ENCODE measurements around the gene CPZ.
"Not testable (repeated sequence)": the region's sequence is repeated elsewhere in the genome, so short reads cannot be mapped to it uniquely, and the experiment has no call there.

The CPZ gene

DNA sequence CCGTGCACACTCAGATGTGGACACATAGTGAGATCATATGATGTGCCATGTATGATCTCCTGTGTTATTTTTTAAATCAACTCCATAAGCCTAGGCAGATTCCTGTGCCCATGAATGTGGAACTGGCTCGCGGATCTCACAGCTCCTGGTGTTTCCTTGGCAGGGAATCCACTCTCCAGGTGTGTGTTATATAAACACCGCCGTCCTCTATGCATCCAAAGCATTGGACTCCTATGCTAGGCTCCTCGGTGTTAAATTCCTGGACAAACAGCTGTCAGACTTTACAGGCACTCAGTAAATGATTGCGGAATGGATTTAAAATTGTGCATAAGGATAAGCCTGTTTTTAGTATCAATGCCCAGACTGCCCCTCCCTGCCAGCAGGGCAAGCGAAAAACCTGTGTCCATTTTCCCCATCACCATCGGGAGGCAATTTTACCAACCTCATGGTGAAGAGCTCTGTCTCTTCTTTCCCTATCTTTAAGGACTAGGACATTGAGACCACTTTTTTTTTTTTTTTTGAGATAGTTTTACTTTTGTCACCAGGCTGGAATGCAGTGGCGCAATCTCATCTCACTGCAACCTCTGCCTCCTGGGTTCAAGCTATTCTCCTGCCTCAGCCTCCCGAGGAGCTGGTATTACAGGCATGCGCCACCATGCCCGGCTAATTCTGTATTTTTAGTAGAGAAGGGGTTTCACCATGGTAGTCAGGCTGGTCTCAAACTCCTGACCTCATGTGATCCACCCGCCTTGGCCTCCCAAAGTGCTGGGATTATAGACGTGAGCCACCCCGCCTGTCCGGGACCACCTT lies 36.0 kb upstream of the CPZ start:
- no peak for DNase-seq (ENCODE audit: low read depth in 2 of 2)

DNA sequence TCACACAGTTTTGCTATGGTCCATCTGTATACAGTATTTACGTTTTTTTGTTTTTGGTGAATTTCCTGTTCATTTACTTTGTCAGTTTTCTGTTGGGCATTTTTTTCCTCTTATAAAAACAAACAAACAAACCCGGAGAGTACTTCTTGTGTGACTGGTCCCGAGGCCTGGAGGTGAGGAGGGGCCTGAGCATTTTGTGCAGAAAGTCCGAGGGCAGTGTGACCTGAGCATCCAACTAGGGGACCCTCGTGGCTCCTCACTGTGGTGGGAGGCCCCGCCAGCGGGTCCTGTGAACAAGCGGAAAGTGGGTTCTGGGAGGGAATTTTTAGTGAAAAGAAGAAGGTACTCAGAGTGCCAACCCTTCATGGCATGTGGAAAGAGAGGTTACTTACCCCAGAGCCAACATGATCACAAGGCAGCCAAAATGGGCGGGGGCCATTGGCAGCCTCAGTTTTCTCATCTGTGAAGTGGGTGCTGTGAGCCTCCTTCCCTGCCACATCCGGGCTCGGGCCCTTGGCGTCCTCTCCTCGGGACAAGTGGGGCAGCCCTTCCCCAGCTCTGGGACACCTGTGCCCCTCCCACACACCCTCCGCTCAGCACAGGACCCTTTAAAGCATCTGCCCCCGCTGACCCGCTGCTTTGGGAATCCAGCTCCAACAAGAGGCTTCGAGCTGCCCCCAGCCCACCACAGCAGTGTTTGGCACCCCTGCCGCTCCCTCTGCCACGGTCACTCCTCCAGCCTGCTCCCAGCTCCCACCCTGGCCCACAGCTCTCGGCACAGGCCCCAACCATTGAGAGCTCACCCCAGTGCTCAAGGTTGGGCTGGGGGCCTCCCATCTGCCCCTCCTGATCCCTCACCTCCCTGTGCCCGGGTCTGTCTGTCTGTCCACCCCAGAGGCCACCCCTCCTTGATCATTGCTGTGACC lies 35.2 kb upstream of the CPZ start:
- DNase-seq (ENCODE audit: low read depth in 2 of 2), result no peak

DNA sequence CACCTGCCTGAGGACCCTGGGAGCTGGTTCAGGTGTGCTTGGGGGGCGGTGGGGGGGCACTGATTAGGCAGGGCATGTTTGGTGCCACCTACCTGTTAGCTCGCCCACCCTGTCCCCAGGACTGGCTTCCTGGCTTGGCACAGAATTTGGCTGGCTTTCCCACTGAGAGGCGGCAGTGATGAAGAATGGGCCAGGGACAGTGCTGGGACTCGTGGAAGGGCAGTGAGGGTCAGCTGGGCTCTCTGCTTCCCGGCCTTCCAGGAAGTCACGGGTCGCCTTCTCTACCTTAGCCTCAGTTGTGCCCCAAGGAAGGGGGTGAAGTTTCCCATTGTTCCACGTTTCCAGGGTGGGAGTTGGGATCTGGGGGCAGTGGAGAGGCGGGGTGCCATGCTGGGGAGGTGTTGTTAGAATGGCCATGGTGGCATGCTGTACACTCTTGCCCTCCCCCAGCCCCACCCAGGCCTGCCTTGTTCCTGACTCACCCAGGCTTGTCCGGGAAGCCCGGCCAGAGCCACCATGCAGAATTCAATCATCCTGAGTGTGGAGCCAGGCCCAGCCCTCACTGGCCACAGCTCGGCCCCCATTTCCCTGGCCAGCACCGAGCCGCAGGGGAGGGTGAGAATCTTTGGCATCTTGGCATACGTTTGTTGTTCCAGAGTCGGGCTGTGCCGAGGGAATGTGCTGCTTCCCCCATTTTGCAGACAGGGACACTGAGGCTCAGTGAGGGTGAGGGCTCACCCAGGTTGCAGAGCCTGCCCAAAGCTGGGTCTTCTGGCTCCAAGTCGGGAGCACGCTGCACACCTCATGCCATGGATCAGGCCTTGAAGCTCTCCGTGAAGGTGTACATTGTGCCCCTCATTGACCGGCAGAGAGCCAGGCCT lies 34.2 kb upstream of the CPZ start:
- DNase-seq (ENCODE audit: low read depth in 2 of 2), result no peak

GRCh38 chr4:8559011-8559410 lies 33.6 kb upstream of the CPZ start:
- DNase-seq (ENCODE audit: low read depth in 2 of 2), result no peak

DNA sequence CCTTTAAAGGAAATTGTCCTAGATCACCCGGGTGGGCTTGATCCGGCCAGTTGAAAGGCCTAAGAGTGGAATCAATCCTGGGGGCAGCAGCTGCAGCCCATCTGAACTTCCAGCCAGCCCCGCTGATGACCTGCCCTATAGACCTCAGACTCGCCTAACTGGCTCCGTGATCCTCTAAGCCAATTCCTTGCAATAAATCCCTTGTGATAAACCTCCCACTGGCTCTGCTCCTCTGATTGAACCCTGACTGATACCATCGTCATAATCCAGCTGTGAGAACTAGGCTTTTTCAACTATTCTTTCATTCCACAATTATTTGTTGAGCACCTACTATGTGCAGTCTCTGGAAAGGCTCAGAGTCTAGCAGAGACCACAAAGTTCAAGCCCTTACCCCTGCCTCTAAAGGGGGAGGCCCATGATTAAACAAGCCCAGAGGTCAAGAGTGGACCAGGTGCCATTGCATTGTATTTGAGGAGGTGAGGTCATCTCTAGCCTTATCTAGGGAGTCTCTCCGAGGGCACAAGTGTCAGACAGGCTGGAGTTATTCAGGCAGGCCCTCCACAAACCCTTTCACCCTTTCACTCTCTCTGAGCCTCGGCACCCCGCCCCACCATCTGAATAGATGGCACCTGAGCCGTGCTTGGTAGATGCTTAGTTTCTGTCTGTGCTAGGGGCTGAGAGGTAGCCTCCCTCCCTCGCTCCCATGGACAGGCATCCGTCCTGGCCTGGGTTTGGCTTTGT lies 32.9 kb upstream of the CPZ start:
- no peak for DNase-seq (ENCODE audit: low read depth in 2 of 2)

DNA sequence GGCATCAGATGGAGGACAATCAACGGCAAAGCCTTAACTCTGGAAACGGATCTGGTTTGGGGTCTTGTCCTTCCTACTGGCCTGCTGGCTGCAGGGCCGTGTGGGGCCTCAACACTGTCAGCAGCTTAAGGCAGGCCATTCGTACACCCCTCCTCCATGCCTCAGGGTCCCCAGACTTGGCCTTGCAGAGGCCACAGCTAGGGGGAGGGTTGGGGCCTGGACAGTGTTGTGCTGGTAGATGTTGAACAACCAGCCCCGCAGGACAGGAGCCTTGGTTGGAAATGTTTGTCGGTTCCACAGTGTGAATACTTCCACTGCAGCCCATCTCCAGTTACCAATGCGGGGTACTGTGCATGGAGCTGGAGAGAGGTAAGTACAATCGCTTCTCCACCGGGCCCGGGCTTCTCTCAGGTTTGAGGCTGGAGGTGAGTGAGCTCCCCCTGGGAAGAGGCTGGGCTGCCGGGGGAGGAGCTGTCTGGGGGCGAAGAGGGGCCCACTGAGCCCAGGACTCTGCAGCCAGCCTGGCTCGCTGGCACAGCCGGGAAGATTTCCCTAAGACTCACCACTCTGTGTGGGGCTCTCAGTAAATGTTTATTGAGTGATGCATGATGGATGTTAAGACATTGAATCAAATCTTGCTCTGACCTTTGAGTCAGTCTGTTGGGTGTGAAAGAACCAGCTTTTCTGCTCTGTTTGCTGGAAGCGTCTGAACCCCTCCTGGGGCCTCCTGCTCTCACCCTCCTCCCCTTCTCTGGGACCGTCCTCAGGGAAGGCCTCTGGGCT lies 32.1 kb upstream of the CPZ start:
- DNase-seq (ENCODE audit: low read depth in 2 of 2), result no peak

- DNase-seq (ENCODE audit: low read depth in 2 of 2), result no peak
These were observed 28.0 kb upstream of the CPZ start for GRCh38 chr4:8564595-8564994.

- no peak for DNase-seq (ENCODE audit: low read depth in 2 of 2)
These were observed 24.4 kb upstream of the CPZ start for GRCh38 chr4:8568068-8568668.

DNA sequence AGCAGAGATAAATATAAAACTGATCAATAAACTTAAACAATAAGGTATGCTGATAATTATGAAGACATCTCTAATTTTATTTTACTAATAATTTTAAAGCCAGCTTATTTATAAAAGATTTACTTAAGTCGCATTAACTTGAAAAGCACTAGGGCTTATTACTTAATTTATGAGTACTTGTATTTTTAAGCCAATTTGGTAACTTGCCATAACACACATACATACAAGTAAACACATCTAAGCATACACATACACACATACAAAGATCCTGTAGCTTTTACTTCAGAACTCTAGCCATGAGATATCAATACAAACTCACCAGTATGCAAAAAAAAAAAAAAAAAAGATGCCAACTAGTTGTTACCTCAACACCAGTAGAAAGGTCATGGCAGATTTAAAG lies 22.4 kb upstream of the CPZ start:
- DNase-seq (ENCODE audit: low read depth in 2 of 2), result no peak

DNA sequence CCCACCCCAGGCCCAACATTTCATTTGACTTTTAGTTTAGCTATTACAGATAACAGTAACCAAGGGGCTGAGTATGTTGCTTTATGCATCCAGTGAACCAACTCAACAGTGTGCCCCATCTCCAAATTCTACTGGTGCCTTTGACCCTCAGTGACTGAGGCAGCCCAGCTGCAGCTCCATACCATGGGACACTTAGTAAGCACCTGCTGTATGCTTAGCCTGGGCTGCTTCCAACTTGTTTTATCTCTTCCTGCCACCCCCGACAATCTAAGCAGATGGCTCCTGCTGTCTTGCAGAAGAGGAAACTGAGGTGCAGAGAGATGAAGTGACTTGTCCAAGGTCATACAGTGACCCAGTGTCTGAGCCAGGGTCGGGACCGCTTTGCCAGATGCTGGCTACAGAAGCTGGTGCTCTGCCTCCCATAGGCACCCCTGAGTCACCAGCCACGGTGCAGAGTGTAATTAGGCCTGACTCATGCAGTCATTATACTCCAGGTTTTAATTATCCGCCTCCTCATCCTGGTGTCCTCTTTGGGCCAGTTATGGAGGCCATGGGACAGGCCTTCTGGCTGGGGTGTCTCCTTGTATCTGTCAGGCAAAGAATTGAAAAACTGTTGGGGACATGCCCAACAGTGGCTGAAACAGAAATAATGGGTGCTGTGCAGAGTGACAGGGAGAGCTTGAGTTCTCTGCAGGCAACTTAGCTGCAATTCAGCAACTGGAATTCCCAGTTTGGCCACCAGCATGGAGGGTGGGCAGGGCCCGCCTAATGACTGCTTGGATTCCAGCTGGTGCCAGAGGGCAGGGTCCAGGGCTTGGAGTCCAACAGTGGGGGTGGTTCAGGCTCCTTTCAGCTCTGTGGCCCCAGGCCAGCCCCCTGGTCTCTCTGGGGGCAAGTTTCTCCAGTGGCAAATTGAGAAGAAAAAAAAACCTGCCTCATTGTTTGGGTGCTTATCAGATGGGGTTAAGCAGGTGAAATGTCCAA lies 20.6 kb upstream of the CPZ start:
- DNase-seq (ENCODE audit: low read depth in 2 of 2), result no peak

- no peak for DNase-seq (ENCODE audit: low read depth in 2 of 2)
These were observed 19.3 kb upstream of the CPZ start for GRCh38 chr4:8573266-8573665.

- no peak for DNase-seq (ENCODE audit: low read depth in 2 of 2)
These were observed 17.7 kb upstream of the CPZ start for GRCh38 chr4:8574796-8575370.

DNA sequence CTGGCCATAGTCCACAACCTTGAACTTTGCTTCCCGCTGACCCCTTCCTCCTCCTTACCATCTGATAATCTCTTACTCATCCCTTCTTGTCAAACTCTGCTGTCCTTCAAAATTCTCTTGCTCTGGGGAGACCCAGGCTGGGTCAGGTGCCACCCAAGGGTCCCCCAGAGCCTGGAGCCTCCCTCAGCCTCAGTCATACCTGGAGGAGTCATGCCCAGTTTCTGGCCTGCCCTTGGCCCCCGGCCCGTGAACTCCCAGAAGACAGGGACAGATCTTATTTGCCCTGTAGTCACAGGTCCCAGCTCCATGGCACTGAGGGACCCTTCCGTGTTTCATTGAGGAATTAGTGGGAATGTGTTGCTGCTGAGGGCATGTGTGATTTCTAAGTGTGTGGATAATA lies 17.1 kb upstream of the CPZ start:
- no peak for DNase-seq (ENCODE audit: low read depth in 2 of 2)

DNA sequence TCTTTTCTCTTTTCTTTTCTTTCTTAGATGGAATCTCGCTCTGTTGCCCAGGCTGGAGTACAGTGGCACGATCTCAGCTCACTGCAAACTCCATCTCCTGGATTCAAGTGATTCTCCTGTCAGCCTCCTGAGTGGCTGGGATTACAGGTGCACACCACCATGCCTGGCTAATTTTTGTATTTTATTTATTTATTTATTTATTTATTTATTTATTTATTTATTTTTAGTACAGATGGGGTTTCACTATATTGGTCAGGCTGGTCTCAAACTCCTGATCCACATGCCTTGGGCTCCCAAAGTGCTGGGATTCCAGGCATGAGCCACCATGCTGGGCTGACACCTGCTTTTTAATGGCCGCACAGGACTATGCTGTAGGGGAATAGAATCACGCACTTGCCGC lies 16.0 kb upstream of the CPZ start:
- DNase-seq (ENCODE audit: low read depth in 2 of 2), result not testable (repeated sequence)

GRCh38 chr4:8577046-8577445 lies 15.5 kb upstream of the CPZ start:
- DNase-seq (ENCODE audit: low read depth in 2 of 2), result no peak

- no peak for DNase-seq (ENCODE audit: low read depth in 2 of 2)
These were observed 14.6 kb upstream of the CPZ start for GRCh38 chr4:8577972-8578371.

- no peak for DNase-seq (ENCODE audit: low read depth in 2 of 2)
These were observed 13.8 kb upstream of the CPZ start for GRCh38 chr4:8578717-8579116.

- DNase-seq (ENCODE audit: low read depth in 2 of 2), result no peak
These were observed 12.8 kb upstream of the CPZ start for GRCh38 chr4:8579526-8580320.
